ENCODE data around the gene BMX. TPM values are rescaled to one million over a fixed set of nuclear protein-coding genes. Genes with fewer than 3 reads are reported as not detected.

Gene BMX
- total and polyA plus RNA-seq, 10 of the 15 experiments (the other 5 are each of a cell fraction or from before 2014, with no cell fraction given): not detected

GRCh38 chrX:15600745-15601144, 100.1 kb downstream of the BMX start, which contains the start of gene ACE2:
Gene ACE2 (minus strand): TSS chrX:15600960. CDS start chrX:15600911, 49 bp downstream.
- TF ChIP-seq RAD51 (IDR thresholded peaks at IDR 0.05) (no peak), TCF3 (IDR thresholded peaks at IDR 0.05; ENCODE audit: borderline replicate concordance, insufficient read depth, low read depth, low read length) (no peak), MTA2 (IDR thresholded peaks at IDR 0.05; ENCODE audit: low read depth) (no peak), ZBTB33 (IDR thresholded peaks at IDR 0.05) (no peak), KLF5 (IDR thresholded peaks at IDR 0.05; ENCODE audit: partially characterized antibody) (no peak), NFYB (IDR thresholded peaks at IDR 0.05; ENCODE audit: insufficient read depth, low read depth, low read length) (no peak), ZBTB40 (IDR thresholded peaks at IDR 0.05; ENCODE audit: borderline replicate concordance) (no peak), FOXK2 (IDR thresholded peaks at IDR 0.05) (no peak), HDAC6 (IDR thresholded peaks at IDR 0.05; ENCODE audit: unreplicated experiment) (no peak), RCOR1 (conservative IDR thresholded peaks at IDR 0.05; ENCODE audit: low read depth, low read length) (no peak), NR2C2 (IDR thresholded peaks at IDR 0.05; ENCODE audit: borderline replicate concordance, control insufficient read depth, insufficient read length, low read depth) (no peak), KDM1A (IDR thresholded peaks at IDR 0.05; ENCODE audit: borderline replicate concordance) (no peak)
- ChIA-PET POLR2A (no interaction called here), SMC1A (ENCODE audit: uncharacterized antibody, unreplicated experiment) (no interaction called here), RAD21 (ENCODE audit: unreplicated experiment) (no interaction called here), CTCF (no interaction called here)
- WGBS (ENCODE audit: insufficient coverage, insufficient replicate concordance, low lambda C conversion rate, missing lambda C conversion rate): 17% methylated on average over 4 of the region's 4 CpGs
- H3K27ac ChIP-seq (ENCODE audit: control insufficient read depth, insufficient read depth): no peak within 1 kb of the TSS
- no peak within 1 kb of the TSS for H3K4me3 ChIP-seq
- H3K4me1 ChIP-seq (ENCODE audit: control insufficient read depth, insufficient read depth, low read length): no peaks in the 10 kb centered on the region
- H3K4me2 ChIP-seq (ENCODE audit: control insufficient read depth, insufficient read depth): no peak within 1 kb of the TSS
- intact Hi-C loops (cut with micrococcal nuclease; ENCODE audit: unreplicated experiment) (no loop called here), in situ Hi-C loops (cut with MboI) (no loop called here)
- H3K79me2 ChIP-seq (ENCODE audit: control insufficient read depth, insufficient read depth, low read length): no peaks in the 10 kb centered on the region
- no TSS peak for BruUV-seq (replicated peaks)
- ATAC-seq (no peak), DNase-seq (ENCODE audit: low read depth, low spot score) (no peak), FAIRE-seq (no peak)
- no peaks in the 10 kb centered on the region for H3K9me3 ChIP-seq (replicated peaks; ENCODE audit: control insufficient read depth, insufficient read depth, low read length)
- no peak within 1 kb of the TSS for H2AFZ ChIP-seq (ENCODE audit: control insufficient read depth, low read depth, low read length)
- no peaks in the 10 kb centered on the region for H4K20me1 ChIP-seq (ENCODE audit: control insufficient read depth, insufficient read depth)
- no peaks in the 10 kb centered on the region for H3K36me3 ChIP-seq (ENCODE audit: control insufficient read depth in 2 of 2, insufficient read depth in 2 of 2, low read length in 1 of 2)
- H3K27me3 ChIP-seq (replicated peaks in 1 of 2; ENCODE audit: control insufficient read depth in 2 of 2, insufficient read depth in 2 of 2, low read length in 1 of 2): no peaks in the 10 kb centered on the region; a peak in 2 of 4 replicates
- no peak within 1 kb of the TSS for H3K9ac ChIP-seq (ENCODE audit: control insufficient read depth, insufficient read depth, low read length)
